ENCODE data around the gene RAB40B. TPM values are rescaled to one million over a fixed set of nuclear protein-coding genes. Genes with fewer than 3 reads are reported as not detected.

The RAB40B gene
- total RNA-seq, 2 donors from 2014 or later: 18.2 to 39.9 TPM

DNA sequence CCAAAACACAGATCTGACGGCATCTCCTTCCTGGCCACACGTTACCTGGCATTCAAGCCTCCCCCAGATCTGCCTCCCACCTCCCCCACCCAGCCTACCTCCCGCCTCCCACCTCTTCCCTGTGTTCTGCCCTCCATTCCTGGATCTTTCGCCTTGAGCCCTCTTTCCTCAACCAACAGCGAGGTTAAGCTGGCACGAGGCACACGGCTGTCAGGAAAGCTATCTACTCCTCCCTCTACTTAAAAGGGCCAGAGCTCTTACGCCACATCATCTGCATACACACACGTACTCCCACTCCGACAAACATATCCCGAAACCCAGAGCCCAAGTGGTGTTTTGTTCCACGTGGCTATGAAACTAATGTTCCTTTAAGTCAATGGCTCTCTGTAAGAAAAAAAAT is 68.3 kb downstream of the RAB40B start:
- Histone ChIP-seq H3K4me1 (peaks cover 39% of the 10 kb centered on the region), H3K27ac (no peak overlapping the region), H3K9me3 (no peaks in the 10 kb centered on the region), H3K4me3 (no peak overlapping the region), H3K36me3 (replicated peaks in 1 of 2; ENCODE audit: insufficient read depth in 1 of 2, low read depth in 2 of 2) (peaks cover 7 to 9% of the 10 kb centered on the region in 2 donors), H3K27me3 (no peaks in the 10 kb centered on the region)
- WGBS, 2 donors: 87 to 98% methylated on average over 12 of the region's 12 CpGs
- ATAC-seq: no peak
- intact Hi-C loops (cut with DNase I): no loop called here
- no peak for DNase-seq
- no peak for TF ChIP-seq CTCF (IDR thresholded peaks at IDR 0.05)
- no peak for TF ChIP-seq POLR2A (IDR thresholded peaks at IDR 0.05)

DNA sequence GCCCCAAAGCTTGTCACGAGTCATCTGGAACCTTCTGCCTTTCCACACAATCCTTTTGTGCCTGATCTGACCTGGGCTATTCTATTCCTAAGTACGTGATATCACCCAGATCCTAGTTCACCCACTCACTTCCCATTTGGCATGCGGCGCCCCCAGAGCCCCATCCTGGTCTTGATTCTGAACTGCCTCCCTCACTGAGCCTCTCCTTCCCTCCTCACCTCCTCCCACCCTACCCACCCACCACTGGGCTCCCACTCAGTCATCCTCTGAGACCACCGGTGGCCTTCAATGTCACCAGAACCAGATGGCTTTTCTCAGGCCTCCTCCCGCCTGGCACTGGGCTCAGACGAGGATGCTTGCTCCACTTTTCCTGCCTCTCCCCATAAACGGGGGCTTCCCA is 68.8 kb downstream of the RAB40B start:
- DNase-seq (no peak), ATAC-seq (no peak)
- Histone ChIP-seq H3K27ac (no peak overlapping the region), H3K27me3 (no peaks in the 10 kb centered on the region), H3K36me3 (replicated peaks in 1 of 2; ENCODE audit: insufficient read depth in 1 of 2, low read depth in 2 of 2) (peaks cover 11 to 14% of the 10 kb centered on the region in 2 donors), H3K4me3 (no peak overlapping the region), H3K9me3 (no peaks in the 10 kb centered on the region), H3K4me1 (peaks cover 35% of the 10 kb centered on the region)
- intact Hi-C loops (cut with DNase I): no loop called here
- TF ChIP-seq POLR2A (IDR thresholded peaks at IDR 0.05): no peak
- TF ChIP-seq CTCF (IDR thresholded peaks at IDR 0.05): no peak
- 67 to 77% methylated on average over 8 of the region's 8 CpGs for WGBS, 2 donors

GRCh38 chr17:82627405-82627804 is 71.1 kb downstream of the RAB40B start:
- 90 to 91% methylated on average over 21 of the region's 21 CpGs for WGBS, 2 donors
- Histone ChIP-seq H3K27me3 (no peaks in the 10 kb centered on the region), H3K27ac (peak overlapping the region in 1 of 4 donors; percentile 17), H3K4me3 (no peak overlapping the region), H3K4me1 (peaks cover 11% of the 10 kb centered on the region), H3K36me3 (replicated peaks in 1 of 2; ENCODE audit: insufficient read depth in 1 of 2, low read depth in 2 of 2) (peaks cover 14 to 15% of the 10 kb centered on the region in 2 donors), H3K9me3 (no peaks in the 10 kb centered on the region)
- no peak for TF ChIP-seq CTCF (IDR thresholded peaks at IDR 0.05)
- no peak for TF ChIP-seq POLR2A (IDR thresholded peaks at IDR 0.05)
- intact Hi-C loops (cut with DNase I): no loop called here
- ATAC-seq (no peak), DNase-seq (no peak)

- no peak for ATAC-seq
- intact Hi-C loops (cut with DNase I): no loop called here
- no peaks in the 10 kb centered on the region for H3K4me1 ChIP-seq
- no peak overlapping the region for H3K27ac ChIP-seq
- H3K4me3 ChIP-seq: no peak overlapping the region
- no peak for TF ChIP-seq CTCF (IDR thresholded peaks at IDR 0.05)
- no peak for TF ChIP-seq POLR2A (IDR thresholded peaks at IDR 0.05)
- no peaks in the 10 kb centered on the region for H3K27me3 ChIP-seq
- DNase-seq: no peak
- no peaks in the 10 kb centered on the region for H3K9me3 ChIP-seq
- H3K36me3 ChIP-seq (replicated peaks in 1 of 2; ENCODE audit: insufficient read depth in 1 of 2, low read depth in 2 of 2): peaks cover 28 to 36% of the 10 kb centered on the region in 2 donors
- WGBS, 2 donors: 77 to 91% methylated on average over 15 of the region's 15 CpGs
These were observed 74.8 kb downstream of the RAB40B start for GRCh38 chr17:82623707-82624106.

DNA sequence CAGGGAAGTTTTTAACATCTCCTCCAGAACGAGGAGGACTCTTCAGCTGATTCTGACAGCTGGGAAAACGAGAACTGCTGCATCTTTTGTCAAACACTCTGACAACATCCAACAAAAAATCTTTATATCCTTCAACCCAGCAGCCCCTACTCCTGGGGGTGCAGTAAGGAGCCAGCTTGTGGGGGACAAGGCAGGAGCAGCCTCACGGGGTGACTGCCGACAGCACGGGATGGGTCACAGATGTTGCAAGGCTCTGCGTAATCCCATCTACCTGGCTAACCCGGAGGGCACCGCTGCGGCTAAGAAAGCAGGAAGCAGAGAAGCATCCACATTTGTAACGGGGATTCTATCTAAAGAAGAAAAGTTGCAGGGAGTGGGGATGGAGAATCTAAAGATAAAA is 78.9 kb downstream of the RAB40B start:
- Histone ChIP-seq H3K27ac (no peak overlapping the region), H3K27me3 (no peaks in the 10 kb centered on the region), H3K36me3 (replicated peaks in 1 of 2; ENCODE audit: insufficient read depth in 1 of 2, low read depth in 2 of 2) (peaks cover 37 to 57% of the 10 kb centered on the region in 2 donors), H3K9me3 (no peaks in the 10 kb centered on the region), H3K4me1 (no peaks in the 10 kb centered on the region), H3K4me3 (no peak overlapping the region)
- intact Hi-C loops (cut with DNase I): no loop called here
- TF ChIP-seq POLR2A (IDR thresholded peaks at IDR 0.05) (no peak), CTCF (IDR thresholded peaks at IDR 0.05) (no peak)
- DNase-seq (no peak), ATAC-seq (no peak)
- WGBS, 2 donors: 78 to 85% methylated on average over 10 of the region's 10 CpGs
